CD4-positive, alpha-beta T cell treated with Interleukin-6 at 100 ng/mL for 8 hours (primary cell): ENCODE measurements around the gene CFAP74.
"Not testable (repeated sequence)": the region's sequence is repeated elsewhere in the genome, so short reads cannot be mapped to it uniquely, and the experiment has no call there.

Source experiments
- DNase-seq: peaks from one replicate; pipeline ENCODE4 v3.0.0-alpha.2; 2020; ENCODE audit warnings: mixed read lengths, low spot score

CFAP74 gene

DNA sequence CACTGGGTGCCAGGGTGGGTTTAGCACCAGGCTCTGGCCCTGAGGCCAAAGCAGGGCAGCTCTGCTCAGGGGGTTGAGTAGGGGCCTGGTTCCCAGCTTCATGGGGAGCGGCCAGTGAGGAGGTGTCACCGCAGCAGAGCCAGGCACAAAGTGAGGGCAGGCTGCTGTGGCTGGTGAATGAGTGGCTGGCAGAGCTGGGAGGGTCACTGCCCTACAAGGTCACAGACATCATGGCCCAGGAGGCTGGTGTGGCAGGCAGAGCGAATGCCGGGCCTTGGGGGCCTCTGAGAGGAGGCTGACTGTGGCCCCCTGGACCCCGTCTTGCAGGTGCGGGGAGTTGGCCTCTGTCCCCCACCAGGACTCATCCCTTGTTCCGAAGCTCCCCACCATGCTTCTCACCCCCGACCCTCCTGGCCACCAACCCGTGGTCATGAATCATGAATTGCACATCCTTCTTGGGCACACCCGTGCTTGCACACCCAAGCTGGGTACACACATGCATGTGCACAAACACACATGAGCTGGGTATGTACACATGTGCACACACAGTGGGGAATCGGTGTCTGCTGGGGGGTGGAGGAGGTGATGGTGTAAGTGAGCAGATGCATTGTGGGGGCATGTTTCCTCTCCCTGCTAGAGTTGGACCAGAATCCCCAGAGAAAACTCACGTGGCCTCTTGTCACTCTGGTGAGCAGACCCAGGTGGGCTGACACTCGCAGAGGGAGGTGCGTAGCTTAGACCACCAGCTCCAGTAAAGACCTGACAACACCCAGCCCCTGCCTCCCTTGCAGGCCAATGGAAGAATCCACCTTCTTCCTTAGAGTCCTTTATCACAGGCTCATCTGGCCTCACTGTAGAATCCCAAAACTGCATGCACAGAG, 107.9 kb downstream of the CFAP74 start:
- no peak for DNase-seq

DNA sequence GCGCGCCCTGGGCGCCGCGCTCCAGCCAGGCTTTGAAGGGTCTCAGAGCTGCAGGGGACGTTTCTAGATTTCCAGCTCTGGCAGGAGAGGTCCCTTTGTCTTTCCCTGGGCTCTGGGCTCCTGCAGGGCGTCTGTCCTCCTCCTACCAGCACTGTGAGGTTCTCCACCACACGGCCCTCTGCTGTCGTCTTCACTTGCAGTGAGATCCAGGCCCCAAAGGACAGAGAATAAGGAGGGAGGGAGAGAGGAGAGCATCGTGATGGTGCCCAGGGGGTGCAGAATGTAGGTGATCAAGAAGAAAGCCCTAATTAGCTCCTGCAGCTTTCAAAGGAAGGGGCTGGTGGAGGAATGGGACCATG, 108.5 kb downstream of the CFAP74 start:
- DNase-seq = no peak

DNA sequence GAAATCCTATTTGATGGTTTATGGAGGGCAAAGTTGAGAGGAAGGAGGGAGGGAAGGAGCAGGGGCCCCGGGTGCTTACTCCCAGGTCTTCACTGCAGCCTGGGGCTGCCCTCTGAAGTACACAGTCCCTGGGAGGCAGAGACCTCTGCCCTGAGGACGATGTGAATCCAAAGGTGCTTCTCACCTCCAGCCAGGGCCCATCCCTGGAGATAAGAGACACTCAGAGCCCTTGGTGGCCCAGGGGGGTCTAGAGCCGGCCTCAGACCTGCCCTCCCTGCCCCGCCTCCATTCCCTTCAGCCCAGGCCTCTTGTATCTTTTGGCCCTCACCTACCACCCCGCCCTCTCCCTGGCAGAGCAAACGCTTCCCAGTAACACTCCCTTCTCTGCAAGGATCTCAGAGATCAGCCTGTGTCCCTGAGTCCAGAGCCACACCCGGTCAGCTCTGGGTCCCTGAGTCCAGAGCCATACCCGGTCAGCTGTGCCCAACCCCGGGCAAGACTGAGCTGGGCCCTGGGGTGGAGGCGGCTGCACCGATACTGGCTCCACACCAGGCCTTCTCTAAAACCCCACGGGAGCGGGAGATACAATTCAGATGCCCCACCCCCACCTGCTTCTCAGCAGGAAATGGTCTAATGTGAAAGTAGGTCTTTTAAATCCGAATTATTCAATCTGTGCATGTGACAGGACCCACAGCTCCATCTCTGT, 109.1 kb downstream of the CFAP74 start:
- no peak for DNase-seq

DNA sequence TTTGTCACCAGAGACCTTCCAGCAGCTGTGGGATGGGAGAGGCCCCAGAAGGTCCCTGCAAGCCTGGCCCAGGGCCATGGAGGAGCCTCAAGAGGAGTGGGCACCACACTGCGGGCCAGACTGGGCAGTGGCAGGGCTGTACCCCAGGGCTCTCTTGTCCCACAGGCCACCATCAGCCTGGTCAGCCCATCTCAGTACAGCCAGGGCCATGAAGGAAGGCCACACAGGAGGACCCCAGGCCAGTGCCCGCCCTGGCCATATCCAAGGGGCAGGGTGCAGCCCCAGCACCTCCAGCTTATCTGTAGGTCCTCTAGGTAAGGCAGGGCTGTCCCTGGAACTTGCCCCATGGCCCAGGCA, 109.6 kb downstream of the CFAP74 start:
- DNase-seq = no peak

DNA sequence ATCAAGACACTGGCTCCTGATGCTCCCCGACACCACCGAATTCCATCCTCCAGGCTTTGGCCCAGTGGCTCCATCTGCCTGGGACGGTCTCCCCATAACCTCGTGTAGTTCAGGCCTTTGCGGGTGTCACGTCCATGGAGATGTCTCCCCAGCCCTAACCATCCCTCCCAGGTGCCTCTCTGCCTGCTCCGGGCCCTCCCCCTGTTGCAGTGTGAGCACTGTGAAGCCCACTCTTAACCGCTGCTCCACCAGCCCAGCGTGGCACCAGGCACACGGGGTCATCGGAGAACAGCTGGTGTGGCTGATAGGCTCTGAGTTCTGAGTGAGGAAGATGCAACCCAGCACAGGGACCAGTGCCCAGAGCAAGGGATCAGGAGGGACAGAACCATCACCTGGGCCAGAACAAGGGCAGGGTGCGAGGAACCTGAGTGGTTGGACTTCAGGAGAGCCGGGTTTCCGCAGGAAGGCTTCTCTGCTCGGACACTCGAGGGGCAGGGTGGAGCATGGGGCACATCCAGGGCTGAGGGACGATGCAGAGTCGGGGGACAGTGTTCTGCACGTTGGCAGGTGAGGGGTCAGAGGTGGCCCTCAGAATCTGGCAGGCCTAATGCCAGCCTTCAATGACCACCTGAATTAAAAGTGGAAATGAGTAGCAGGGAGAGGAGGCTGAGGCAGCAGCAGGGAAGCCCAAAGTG, 110.1 kb downstream of the CFAP74 start:
- no peak for DNase-seq

DNA sequence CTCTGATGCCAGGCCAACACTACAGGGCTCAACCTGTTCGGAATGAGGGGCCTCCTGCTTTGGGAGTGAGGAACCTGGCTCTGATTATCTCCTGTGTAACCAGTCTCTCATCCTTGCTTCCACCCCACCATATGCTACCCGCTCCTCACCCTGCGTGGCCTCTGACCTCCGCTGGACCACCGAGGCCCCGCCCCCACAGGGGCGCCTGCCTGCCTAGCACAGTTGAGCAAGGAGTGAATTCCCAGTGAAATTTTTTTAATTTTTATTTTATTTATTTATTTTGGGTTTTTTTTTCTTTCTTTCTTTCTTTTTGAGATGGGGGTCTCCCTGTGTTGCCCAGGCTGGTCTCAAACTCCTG, 110.8 kb downstream of the CFAP74 start:
- DNase-seq = no peak

DNA sequence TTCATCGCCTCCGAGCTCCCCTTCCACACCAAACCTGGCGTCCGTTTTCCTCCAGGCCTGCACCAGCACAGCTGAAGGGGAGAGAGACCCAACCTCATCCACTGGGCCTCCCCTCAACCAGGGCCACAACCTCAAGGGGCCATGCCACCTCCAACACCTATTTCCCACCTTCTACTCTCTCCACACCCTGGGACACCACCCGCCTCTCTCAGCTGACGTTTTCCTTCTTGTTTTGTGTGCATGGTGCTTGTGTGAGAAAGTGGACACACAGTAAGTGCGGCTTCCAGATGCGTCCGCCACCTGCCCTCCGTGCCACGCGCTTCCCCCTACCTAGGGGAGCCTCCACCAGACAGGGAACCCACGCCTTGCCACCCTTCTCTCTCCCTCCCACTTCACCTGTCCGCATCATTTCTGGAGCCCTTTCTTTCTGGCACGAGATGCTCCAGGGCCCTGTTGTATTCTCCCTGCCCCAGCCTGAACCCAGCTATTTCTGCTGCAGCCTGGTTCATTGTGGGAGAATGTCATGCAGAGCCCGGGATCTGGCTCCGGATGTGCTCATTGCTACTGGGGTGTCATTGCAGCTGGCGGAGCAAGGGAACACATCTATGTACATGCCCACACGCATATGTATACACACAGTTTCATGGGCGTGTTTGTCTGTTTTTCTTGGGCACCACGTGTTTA, 111.4 kb downstream of the CFAP74 start:
- no peak for DNase-seq

DNA sequence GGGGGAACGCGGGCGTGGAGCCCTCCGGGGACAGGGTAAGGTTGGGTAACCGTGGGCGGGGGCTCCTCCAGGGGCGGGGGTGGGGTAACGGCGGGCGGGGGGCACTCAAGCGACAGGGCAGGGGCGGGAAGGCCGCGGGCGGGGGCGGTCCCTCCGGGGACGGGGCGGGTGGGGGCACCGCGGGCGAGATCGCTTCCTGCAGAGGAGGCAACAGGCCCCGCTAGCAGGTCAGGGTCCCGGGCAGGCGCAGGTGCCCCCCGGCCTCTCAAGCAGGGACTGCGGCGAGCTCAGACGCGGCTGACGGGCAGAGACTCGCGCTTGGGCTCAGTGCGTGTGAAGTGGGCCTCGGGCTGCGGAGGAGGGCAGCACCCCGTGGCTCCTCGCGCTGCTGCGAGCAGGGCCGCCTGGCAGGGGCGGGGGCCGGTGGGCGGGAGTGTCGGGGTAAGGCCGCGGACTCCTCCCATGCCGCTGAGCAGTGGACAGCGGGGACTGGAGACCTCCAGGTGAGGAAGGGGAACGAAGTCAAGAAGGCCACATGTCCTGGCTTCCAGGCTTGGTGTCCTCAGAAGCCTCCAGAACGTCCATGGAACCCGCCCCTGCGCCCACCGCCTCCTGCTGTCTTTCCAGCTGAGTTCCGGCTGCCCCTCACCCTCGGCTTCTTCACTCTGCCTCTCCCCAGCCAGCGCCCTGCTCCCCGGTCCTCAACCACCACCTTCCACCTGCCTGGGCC, 112.1 kb downstream of the CFAP74 start:
- DNase-seq = peak; percentile 82

DNA sequence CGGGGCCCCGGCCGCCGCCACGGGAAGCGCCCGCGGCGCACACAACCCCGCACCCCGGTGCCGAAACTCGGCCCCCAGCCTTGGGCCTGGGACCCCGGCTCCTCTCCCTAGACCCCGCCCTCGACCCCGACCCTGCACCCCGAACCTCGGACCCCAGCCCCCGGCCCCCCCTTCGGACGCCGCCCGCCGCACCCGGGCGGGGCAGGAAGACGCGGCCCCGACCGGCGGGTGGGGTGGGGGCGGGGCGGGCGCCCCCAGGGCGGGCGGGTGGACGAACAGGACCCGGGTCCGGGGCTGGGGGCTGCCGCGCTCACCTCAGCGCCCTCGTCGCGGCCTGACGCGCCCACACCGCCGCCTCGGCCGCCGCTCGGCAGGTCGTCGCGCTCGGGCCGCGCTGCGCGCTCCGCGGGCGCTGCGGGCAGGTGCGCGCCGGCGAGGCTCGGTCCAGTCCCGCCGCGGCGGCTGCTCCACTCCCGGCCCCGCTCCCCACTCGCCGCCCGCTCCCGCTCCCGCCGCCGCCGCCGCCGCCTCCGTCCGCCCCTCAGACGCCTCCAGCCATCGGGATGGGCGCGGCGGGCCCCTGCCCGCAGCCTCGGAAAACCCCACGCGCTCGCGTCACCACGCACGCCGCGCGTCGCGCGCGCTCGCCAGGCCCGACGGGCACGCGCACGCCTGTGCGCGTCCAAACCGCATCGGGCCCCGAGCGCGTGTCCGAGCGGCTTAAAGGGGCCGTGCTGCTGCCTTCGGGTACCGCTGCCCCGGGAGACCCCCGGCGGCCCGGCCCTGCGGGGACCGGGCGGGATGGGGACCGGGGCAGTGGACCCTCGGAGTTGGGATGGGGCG, 112.9 kb downstream of the CFAP74 start, which contains the start of gene GNB1:
TSS of gene GNB1 (minus strand) at position 582 of the 843 bp plus-strand sequence. CDS start 65,634 bp downstream, outside the sequence.
- peak; percentile 82 for DNase-seq

DNA sequence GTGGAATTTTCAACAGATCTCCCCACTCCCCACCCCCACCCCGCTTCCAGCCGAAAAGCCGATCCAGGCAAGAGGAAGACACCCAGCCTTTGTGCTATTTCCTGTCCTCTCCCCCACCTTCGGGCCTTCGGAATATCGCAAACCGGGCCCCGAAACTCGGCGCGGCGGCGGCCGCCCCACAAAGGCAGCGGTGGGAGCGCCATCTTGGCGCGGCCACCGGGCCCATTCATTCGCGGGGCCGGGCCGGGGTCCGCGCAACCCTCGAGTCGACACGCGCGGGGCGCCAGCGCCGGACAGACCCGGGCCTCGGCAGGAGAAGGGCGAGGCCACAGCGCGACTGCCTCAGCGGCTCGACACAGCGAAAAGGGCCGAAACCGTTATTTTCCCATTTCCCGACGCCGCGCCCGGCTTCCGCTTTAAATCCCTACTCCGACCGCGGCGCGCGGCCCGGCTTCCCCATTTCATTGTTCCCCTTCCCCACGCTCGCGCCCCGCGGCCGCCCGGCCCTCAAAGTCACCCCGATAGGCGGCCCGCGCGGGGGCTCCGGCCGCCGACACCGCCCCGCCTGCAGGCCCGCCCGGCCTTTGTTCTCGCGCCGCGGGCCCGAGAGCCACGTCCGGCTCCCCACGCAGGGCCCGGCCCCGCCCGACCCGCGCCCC, 113.6 kb downstream of the CFAP74 start:
- DNase-seq = peak; percentile 25

DNA sequence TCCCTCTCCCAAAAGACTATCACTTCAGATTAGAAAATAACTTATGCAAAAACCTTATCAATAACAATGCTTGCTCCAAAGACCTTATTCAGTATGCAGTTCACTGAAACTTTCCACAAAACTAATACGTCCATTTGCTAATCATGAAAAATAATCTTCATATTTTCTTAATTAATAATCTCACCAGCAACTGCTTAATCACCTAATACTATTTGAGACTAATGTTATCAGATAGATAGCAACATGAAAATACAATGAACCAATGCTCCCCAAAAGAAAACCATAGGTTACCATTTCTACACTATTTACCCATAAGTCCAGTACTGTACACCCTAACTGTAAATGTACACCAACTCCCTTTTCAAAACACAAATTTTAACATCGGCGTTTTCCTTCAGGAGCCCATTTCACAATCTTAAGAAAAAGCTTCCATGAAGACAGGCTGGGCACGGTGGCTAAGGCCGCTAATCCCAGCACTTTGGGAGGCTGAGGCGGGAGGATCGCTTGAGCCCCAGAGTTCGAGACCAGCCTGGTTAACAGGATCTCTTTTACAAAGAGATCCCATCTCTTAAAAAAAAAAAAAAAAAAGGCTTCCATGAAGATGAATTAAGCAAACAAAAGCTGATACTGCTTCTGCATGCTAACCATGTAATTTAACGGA, 114.4 kb downstream of the CFAP74 start:
- DNase-seq = no peak

DNA sequence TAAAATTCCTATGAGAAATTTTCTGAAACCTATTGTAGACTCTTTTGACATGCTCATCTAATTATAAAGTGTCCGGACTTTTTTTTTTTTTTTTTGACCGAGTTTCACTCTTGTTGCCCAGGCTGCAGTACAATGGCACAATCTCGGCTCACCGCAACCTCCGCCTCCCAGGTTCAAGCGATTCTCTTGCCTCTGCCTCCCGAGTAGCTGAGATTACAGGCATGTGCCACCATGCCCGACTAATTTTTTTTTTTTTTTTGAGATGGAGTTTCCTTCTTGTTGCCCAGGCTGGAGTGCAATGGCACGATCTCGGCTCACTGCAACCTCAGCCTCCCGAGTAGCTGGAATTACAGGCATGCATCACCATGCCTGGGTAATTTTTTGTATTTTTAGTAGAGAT, 119.7 kb downstream of the CFAP74 start:
- DNase-seq = not testable (repeated sequence)

DNA sequence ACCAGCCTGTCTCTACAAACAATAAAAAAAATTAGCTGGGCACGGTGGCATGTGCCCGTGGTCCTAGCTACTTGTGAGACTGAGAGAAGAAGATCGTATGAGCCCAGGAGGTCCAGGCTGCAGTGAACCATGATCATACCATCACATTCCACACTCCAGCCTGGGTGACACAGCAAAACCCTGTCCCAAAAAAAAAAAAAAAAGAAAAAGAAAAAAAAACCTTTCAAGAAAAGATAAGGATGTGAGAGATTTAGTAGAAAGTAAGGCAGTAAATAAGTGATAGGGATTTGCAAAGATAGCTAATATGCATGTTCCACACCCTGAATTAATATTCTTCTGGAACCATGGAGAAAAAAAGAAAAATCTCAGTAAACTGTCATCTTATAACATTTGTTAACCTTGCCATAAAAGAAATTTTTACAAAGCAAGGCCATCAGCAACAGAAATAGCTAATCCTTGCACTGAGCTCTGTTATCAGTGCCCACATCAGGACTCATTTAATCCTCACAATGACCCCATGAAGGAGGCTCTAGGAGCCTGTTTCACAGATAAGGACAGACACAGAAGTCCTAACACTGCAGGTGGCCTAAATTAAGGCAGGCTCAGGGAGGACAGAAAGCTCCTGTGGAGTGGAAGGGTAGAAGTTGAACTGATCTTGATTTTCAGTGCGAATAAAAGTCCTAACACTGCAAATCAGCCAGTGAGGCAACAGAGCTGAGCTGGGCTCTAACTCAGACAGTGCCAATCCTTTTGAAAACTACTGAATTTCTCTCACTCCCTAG, 120.3 kb downstream of the CFAP74 start:
- no peak for DNase-seq

DNA sequence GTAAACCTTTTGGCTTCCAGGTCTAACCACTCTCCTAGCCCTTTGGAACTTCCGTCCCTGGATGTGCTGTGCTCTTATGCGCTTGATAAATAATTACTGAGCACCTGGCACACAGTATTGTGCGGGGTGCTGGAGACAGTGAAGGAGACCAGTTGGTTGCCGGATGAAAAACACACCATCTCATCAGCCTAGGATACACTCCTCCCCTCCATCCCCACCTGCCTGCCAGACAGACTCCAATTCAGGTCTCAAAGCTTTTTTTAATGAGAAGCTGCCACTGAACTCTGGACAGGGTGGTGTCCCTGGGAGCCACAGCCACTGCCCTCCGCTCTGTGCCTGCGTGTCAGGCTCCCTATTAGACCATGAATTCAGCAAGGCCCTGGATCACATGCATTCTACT, 121.9 kb downstream of the CFAP74 start:
- DNase-seq = no peak

DNA sequence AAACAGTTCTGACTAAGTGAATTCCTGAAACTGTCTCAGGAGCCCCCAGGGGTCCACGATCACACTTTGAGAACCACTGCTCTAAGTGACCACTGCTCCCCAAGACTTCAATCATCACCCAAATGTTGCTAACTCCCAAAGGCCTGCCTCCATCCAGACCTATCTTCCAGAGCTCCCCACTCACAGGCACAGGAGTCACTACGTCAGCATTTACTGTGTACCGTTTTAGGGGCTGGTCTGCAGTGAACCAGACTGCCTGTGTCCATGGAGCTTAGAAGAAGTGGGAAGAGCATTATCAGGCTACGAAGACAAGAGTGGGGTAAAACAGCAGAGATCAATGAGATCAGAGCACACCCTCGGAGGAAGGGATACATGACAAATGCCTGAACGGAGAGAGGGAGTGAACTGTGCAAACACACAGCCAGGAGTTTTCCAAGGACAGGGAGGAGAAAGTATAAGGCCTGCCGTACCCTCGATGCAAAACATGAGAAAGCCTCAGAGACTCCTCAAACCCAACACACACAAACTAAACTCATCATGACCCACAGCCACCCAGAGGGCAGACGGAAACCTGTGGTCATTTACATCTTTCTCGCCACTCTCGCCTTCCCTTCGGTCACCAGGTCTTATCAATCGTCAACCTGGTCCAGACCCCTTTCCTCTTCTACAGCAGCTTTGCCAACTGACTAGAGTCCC, 122.8 kb downstream of the CFAP74 start:
- DNase-seq = no peak

DNA sequence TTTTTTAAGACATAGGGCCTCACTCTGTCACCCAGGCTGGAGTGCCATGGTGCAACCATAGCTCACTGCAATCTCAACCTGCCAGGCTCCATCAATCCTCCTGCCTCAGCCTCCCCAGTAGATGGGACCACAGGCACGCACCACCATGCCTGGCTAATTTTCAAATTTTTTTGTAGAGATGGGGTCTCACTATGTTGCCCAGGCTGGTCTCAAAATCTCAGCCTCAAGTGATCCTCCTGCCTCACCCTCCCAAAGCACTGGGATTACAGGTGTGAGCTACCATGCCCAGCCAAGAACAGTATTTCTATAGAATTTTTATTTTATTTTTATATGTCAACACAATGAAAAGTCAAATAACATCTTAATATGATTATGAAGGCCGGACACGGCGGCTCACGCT, 123.6 kb downstream of the CFAP74 start:
- DNase-seq = no peak

DNA sequence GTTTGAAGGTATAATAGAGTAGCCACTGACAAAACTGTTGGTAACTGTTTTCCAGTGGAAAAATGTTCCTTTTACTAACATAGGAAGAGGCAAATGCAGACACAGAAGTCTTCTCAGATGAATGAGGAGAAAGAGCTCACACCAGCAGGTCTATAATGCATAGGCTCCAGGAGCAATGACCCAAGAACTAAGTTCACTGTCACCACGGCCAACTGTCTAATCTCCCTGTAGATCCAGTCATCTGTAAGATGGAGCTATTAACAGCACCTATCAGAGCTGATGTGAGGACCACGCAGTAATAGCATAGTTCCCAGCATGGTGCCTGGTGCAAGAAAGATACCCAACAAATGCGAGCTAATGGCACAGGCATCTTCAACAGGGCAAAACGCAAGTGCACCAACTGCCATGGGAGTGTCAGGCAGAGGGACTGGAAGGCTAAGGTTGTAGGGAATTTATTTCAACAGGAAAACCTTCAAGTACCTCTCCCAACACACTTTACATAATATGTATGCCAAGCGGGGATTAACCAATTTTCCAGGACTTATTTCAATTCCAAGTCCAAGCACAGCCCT, 125.6 kb downstream of the CFAP74 start:
- no peak for DNase-seq
